Measurements from ENCODE around the gene ZNF544. TPM values are rescaled to one million over a fixed set of nuclear protein-coding genes. Genes with fewer than 3 reads are reported as not detected.

Gene ZNF544
- total RNA-seq: 10 to 100 TPM; 32.2 to 38.5 TPM

GRCh38 chr19:58228585-58229254 is at the start of gene ZNF544:
TSS of gene ZNF544 (plus strand) at chr19:58228914. CDS start at chr19:58244024, 15,110 bp downstream.
- peak; percentile 87 for ATAC-seq

GRCh38 chr19:58181902-58182576 is 46.7 kb upstream of the ZNF544 start:
- Mint-ChIP-seq H3K27me3 (no peaks in the 10 kb centered on the region), H3K9me3 (ENCODE audit: low read depth) (peaks cover 46% of the 10 kb centered on the region), H3K27ac (peak overlapping the region; percentile 99), H3K36me3 (ENCODE audit: low read depth) (peaks cover 76% of the 10 kb centered on the region), H3K4me3 (peak overlapping the region; percentile 88), H3K4me1 (peaks cover 16% of the 10 kb centered on the region)
- ChIA-PET CTCF (interaction anchor here (0.6 to 1.5 kb wide), 3 partner anchors 47 to 151 kb away, joined by 3 to 4 read pairs (median 3); partner anchors contain the start of gene ZNF544), POLR2A (interaction anchor here (0.6 kb wide), 1 partner anchor 33 kb away, joined by 4 read pairs; no protein-coding TSS in a partner anchor)
- ATAC-seq: no peak
- intact Hi-C loops (cut with DNase I, micrococcal nuclease): loop anchor here (1.0 to 10.0 kb wide), 14 partner anchors 27 to 899 kb away; partner anchors contain the start of genes ZNF544 (in 2 of the 2), ZNF584 (in 2 of the 2), ERVK3-1 (in 1 of the 2) and ZBTB45 (in 1 of the 2)
- DNase-seq: peak; percentile 81

More at GRCh38 chr19:58228585-58229254, at the start of gene ZNF544:
- Mint-ChIP-seq H3K4me3 (peak within 1 kb of the TSS; percentile 91), H3K27ac (peak within 1 kb of the TSS; percentile 95), H3K9me3 (ENCODE audit: low read depth) (peaks cover 35% of the 10 kb centered on the region), H3K27me3 (no peaks in the 10 kb centered on the region), H3K4me1 (peaks cover 24% of the 10 kb centered on the region), H3K36me3 (ENCODE audit: low read depth) (peaks cover 60% of the 10 kb centered on the region)
- peak; percentile 85 for DNase-seq
- ChIA-PET POLR2A (interaction anchor here (1.1 kb wide), 1 partner anchor 130 kb away, joined by 3 read pairs; no protein-coding TSS in a partner anchor), CTCF (interaction anchor here (0.6 to 1.2 kb wide), 5 partner anchors 15 to 293 kb away, joined by 3 to 4 read pairs (median 3); partner anchors contain the start of gene ZNF274)
- intact Hi-C loops (cut with DNase I, micrococcal nuclease): loop anchor here (1.0 to 5.0 kb wide), 6 partner anchors 46 to 214 kb away; partner anchors contain the start of genes ERVK3-1 (in 1 of the 2), ZNF132 (in 1 of the 2), ZNF274 (in 1 of the 2) and ZNF8 (in 1 of the 2)

- no peaks in the 10 kb centered on the region for H3K27me3 Mint-ChIP-seq
- peaks cover 42% of the 10 kb centered on the region for H3K9me3 Mint-ChIP-seq (ENCODE audit: low read depth)
- ATAC-seq: peak; percentile 81
- ChIA-PET CTCF (interaction anchor here (0.6 to 1.5 kb wide), 3 partner anchors 46 to 152 kb away, joined by 3 to 4 read pairs (median 3); partner anchors contain the start of gene ZNF544), POLR2A (interaction anchor here (0.6 kb wide), 1 partner anchor 296 kb away, joined by 4 read pairs; no protein-coding TSS in a partner anchor)
- peak; percentile 95 for DNase-seq
- intact Hi-C loops (cut with DNase I, micrococcal nuclease): loop anchor here (1.0 to 10.0 kb wide), 14 partner anchors 28 to 900 kb away; partner anchors contain the start of genes ZNF544 (in 2 of the 2), ZNF584 (in 2 of the 2), ERVK3-1 (in 1 of the 2) and ZBTB45 (in 1 of the 2)
- peak overlapping the region; percentile 88 for H3K4me3 Mint-ChIP-seq
- H3K27ac Mint-ChIP-seq: peak overlapping the region; percentile 99
- H3K4me1 Mint-ChIP-seq: peaks cover 16% of the 10 kb centered on the region
- peaks cover 76% of the 10 kb centered on the region for H3K36me3 Mint-ChIP-seq (ENCODE audit: low read depth)
Measured at GRCh38 chr19:58182577-58182988, 46.1 kb upstream of the ZNF544 start.

GRCh38 chr19:58182989-58183816 is 45.5 kb upstream of the ZNF544 start, which contains the start of gene ZNF274:
TSS of gene ZNF274 (plus strand) at chr19:58183061. CDS start at chr19:58183966, 905 bp downstream.
- POLR2A ChIA-PET: interaction anchor here (0.6 to 1.2 kb wide), 4 partner anchors 296 to 376 kb away, joined by 3 to 4 read pairs (median 3); no protein-coding TSS in a partner anchor
- CTCF ChIA-PET: interaction anchor here (0.7 to 1.6 kb wide), 4 partner anchors 12 to 257 kb away, joined by 3 to 5 read pairs (median 4); partner anchors contain the start of genes ZNF132 and ZNF544
- peak; percentile 91 for ATAC-seq
- H3K27me3 Mint-ChIP-seq: no peaks in the 10 kb centered on the region
- H3K4me3 Mint-ChIP-seq: peak within 1 kb of the TSS; percentile 88
- peak within 1 kb of the TSS; percentile 99 for H3K27ac Mint-ChIP-seq
- DNase-seq: peak; percentile 98
- peaks cover 16% of the 10 kb centered on the region for H3K4me1 Mint-ChIP-seq
- intact Hi-C loops (cut with DNase I, micrococcal nuclease): loop anchor here (1.0 to 10.0 kb wide), 29 partner anchors 28 to 1645 kb away; partner anchors contain the start of genes ERVK3-1 (in 2 of the 2), ZNF544 (in 2 of the 2), ZNF584 (in 2 of the 2) and RPS5 (in 1 of the 2)
- H3K36me3 Mint-ChIP-seq (ENCODE audit: low read depth): peaks cover 76% of the 10 kb centered on the region
- peaks cover 38% of the 10 kb centered on the region for H3K9me3 Mint-ChIP-seq (ENCODE audit: low read depth)

- Mint-ChIP-seq H3K36me3 (ENCODE audit: low read depth) (peaks cover 76% of the 10 kb centered on the region), H3K27ac (peak overlapping the region; percentile 99), H3K9me3 (ENCODE audit: low read depth) (peaks cover 38% of the 10 kb centered on the region), H3K27me3 (no peaks in the 10 kb centered on the region), H3K4me1 (peaks cover 16% of the 10 kb centered on the region), H3K4me3 (peak overlapping the region; percentile 88)
- intact Hi-C loops (cut with DNase I, micrococcal nuclease): loop anchor here (1.0 to 10.0 kb wide), 23 partner anchors 29 to 1646 kb away; partner anchors contain the start of genes ERVK3-1 (in 1 of the 2), RPS5 (in 1 of the 2), TRIM28 (in 1 of the 2) and UBE2M (in 1 of the 2)
- CTCF ChIA-PET: interaction anchor here (0.7 to 1.6 kb wide), 3 partner anchors 12 to 256 kb away, joined by 3 to 5 read pairs (median 4); partner anchors contain the start of gene ZNF132
- DNase-seq: no peak
- no peak for ATAC-seq
- POLR2A ChIA-PET: interaction anchor here (0.6 to 1.2 kb wide), 2 partner anchors 311 to 375 kb away, joined by 3 read pairs; no protein-coding TSS in a partner anchor
Measured at GRCh38 chr19:58183817-58184215, 44.9 kb upstream of the ZNF544 start.

GRCh38 chr19:58196901-58197616 is 31.7 kb upstream of the ZNF544 start:
- ATAC-seq (no peak), DNase-seq (no peak)
- ChIA-PET CTCF (no interaction called here), POLR2A (no interaction called here)
- no peak overlapping the region for H3K27ac Mint-ChIP-seq
- H3K4me1 Mint-ChIP-seq: no peaks in the 10 kb centered on the region
- peaks cover 62% of the 10 kb centered on the region for H3K9me3 Mint-ChIP-seq (ENCODE audit: low read depth)
- H3K4me3 Mint-ChIP-seq: no peak overlapping the region
- intact Hi-C loops (cut with DNase I, micrococcal nuclease): loop anchor here in 1 of 2 experiments (5.0 kb wide), 2 partner anchors 50 to 65 kb away; no protein-coding TSS in a partner anchor
- peaks cover 91% of the 10 kb centered on the region for H3K36me3 Mint-ChIP-seq (ENCODE audit: low read depth)
- no peaks in the 10 kb centered on the region for H3K27me3 Mint-ChIP-seq

- Mint-ChIP-seq H3K27ac (no peak overlapping the region), H3K9me3 (ENCODE audit: low read depth) (peaks cover 68% of the 10 kb centered on the region), H3K4me3 (no peak overlapping the region), H3K27me3 (no peaks in the 10 kb centered on the region), H3K4me1 (no peaks in the 10 kb centered on the region), H3K36me3 (ENCODE audit: low read depth) (peaks cover 95% of the 10 kb centered on the region)
- intact Hi-C loops (cut with DNase I, micrococcal nuclease): no loop called here
- DNase-seq (no peak), ATAC-seq (no peak)
- ChIA-PET POLR2A (no interaction called here), CTCF (interaction anchor here (0.7 kb wide), 1 partner anchor 25 kb away, joined by 4 read pairs; no protein-coding TSS in a partner anchor)
Measured at GRCh38 chr19:58203814-58204475, 24.8 kb upstream of the ZNF544 start.

- intact Hi-C loops (cut with DNase I, micrococcal nuclease): no loop called here
- no peak for ATAC-seq
- H3K4me1 Mint-ChIP-seq: no peaks in the 10 kb centered on the region
- H3K27ac Mint-ChIP-seq: no peak overlapping the region
- CTCF ChIA-PET: interaction anchor here (0.7 kb wide), 1 partner anchor 25 kb away, joined by 4 read pairs; no protein-coding TSS in a partner anchor
- no peak overlapping the region for H3K4me3 Mint-ChIP-seq
- H3K36me3 Mint-ChIP-seq (ENCODE audit: low read depth): peaks cover 95% of the 10 kb centered on the region
- peaks cover 72% of the 10 kb centered on the region for H3K9me3 Mint-ChIP-seq (ENCODE audit: low read depth)
- H3K27me3 Mint-ChIP-seq: no peaks in the 10 kb centered on the region
- POLR2A ChIA-PET: no interaction called here
- no peak for DNase-seq
Measured at GRCh38 chr19:58204566-58204965, 24.1 kb upstream of the ZNF544 start.

- Mint-ChIP-seq H3K36me3 (ENCODE audit: low read depth) (peaks cover 95% of the 10 kb centered on the region), H3K4me1 (no peaks in the 10 kb centered on the region), H3K4me3 (no peak overlapping the region), H3K9me3 (ENCODE audit: low read depth) (peaks cover 82% of the 10 kb centered on the region), H3K27ac (no peak overlapping the region), H3K27me3 (no peaks in the 10 kb centered on the region)
- ChIA-PET POLR2A (no interaction called here), CTCF (interaction anchor here (0.5 kb wide), 1 partner anchor 465 kb away, joined by 3 read pairs; no protein-coding TSS in a partner anchor)
- DNase-seq (no peak), ATAC-seq (no peak)
- intact Hi-C loops (cut with DNase I, micrococcal nuclease): no loop called here
Measured at GRCh38 chr19:58209577-58209976, 19.1 kb upstream of the ZNF544 start.
